B cell (primary cell): ENCODE results near the gene ZFP57.

ENCODE experiments used
- EZH2 ChIP-seq: IDR thresholded peaks from 2 replicates; pipeline ENCODE4 v1.6.1; 2012; ENCODE audit warnings: borderline replicate concordance, low read depth, mild to moderate bottlenecking, moderate library complexity, low read length; ENCODE audit not compliant: insufficient read depth, poor library complexity, severe bottlenecking
- TF ChIP-seq, protein P1 (sequence below): fragments of 200-600 bp; IDR thresholded peaks from one replicate; pipeline ENCODE4 v1.8.0; 2022; ENCODE audit warnings: antibody characterized with exemption, mild to moderate bottlenecking

DNA sequence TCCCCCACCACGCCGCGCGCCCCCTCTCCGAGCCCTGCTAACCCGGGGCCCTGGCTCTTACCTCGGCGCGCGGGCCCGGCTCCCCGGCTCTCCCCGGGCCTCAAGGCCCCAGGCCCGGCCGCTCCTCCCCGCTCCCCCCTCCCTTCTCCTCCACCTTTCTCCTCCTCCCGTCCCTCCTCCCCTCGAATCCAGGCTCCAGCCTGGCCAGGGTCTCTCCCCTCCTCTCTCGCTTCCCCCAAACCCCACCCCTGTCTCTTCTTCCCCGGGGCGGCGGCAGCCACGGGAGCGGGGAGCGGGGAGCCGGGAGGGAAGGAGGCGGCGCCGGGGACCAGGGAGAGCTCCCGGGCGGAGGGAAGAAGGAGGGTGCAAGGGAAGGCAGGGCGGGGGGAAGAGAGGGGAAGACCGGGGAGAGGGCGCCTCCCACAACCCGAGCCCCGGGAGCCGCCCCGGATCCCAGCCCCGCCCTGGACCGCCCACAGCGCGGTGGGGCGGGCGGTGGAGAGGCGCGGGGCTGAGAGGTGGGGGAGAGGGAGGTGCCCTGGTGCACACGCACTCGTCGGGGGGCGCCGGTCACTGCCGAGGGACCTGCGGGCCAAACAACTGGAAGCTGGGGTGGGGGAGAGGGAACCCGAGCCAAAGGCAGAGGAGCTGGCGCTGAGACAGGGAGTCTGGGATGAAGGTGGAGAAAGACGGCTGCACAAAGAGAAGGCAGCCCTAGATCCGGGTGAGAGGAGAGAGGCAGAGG lies 48.0 kb downstream of the ZFP57 start, which contains the start of gene GABBR1:
- TF ChIP-seq, protein P1, sequence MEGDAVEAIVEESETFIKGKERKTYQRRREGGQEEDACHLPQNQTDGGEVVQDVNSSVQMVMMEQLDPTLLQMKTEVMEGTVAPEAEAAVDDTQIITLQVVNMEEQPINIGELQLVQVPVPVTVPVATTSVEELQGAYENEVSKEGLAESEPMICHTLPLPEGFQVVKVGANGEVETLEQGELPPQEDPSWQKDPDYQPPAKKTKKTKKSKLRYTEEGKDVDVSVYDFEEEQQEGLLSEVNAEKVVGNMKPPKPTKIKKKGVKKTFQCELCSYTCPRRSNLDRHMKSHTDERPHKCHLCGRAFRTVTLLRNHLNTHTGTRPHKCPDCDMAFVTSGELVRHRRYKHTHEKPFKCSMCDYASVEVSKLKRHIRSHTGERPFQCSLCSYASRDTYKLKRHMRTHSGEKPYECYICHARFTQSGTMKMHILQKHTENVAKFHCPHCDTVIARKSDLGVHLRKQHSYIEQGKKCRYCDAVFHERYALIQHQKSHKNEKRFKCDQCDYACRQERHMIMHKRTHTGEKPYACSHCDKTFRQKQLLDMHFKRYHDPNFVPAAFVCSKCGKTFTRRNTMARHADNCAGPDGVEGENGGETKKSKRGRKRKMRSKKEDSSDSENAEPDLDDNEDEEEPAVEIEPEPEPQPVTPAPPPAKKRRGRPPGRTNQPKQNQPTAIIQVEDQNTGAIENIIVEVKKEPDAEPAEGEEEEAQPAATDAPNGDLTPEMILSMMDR, result no peak
- TF ChIP-seq EZH2, result no peak
